ENCODE data around the gene CLPTM1.
"Not testable (repeated sequence)": the region's sequence is repeated elsewhere in the genome, so short reads cannot be mapped to it uniquely, and the experiment has no call there.

Gene CLPTM1, protein sequence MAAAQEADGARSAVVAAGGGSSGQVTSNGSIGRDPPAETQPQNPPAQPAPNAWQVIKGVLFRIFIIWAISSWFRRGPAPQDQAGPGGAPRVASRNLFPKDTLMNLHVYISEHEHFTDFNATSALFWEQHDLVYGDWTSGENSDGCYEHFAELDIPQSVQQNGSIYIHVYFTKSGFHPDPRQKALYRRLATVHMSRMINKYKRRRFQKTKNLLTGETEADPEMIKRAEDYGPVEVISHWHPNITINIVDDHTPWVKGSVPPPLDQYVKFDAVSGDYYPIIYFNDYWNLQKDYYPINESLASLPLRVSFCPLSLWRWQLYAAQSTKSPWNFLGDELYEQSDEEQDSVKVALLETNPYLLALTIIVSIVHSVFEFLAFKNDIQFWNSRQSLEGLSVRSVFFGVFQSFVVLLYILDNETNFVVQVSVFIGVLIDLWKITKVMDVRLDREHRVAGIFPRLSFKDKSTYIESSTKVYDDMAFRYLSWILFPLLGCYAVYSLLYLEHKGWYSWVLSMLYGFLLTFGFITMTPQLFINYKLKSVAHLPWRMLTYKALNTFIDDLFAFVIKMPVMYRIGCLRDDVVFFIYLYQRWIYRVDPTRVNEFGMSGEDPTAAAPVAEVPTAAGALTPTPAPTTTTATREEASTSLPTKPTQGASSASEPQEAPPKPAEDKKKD

DNA sequence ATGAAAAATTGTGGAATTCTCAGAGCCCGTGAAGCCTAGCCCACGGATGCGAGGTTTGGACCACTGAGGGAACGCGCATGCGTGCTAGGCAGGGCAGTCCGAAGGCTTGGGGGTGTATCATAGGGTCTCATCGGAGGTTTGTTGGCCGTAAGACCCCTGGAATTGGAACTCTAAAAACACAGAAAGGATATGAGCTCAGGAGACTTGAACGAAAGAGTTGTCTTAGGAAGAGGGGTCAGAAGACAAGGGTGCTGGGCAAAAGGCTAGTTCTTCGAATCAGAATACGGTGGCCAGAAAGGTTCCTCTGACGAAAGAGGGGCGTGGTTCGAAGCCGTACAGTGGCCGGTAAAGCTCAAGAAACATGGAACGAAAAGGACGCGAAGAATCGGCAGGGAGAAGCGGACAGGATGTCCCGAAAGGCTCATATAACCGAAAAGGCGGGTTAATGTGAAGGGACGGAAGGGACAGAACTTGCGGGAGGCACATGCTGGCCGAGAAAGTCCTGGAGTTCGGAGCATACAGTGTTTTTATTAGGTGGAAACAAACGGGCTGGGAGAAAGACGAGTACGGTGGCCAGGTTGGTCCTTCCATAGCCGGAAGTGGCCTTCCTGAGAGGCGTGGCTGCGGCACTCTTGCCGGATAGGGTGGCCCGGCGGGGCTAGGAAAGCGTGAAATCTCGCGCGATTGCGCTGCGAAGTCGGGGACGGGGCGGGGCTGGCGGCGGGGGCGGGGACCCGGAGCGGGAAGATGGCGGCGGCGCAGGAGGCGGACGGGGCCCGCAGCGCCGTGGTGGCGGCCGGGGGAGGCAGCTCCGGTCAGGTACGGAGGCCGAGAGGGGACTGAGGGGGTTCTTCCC lies at the start of gene CLPTM1:
CLPTM1 (plus strand) TSS at position 732 of the 856 bp plus-strand sequence; CDS start at position 748, 16 bp downstream.
- peak; percentile 96 for DNase-seq

DNA sequence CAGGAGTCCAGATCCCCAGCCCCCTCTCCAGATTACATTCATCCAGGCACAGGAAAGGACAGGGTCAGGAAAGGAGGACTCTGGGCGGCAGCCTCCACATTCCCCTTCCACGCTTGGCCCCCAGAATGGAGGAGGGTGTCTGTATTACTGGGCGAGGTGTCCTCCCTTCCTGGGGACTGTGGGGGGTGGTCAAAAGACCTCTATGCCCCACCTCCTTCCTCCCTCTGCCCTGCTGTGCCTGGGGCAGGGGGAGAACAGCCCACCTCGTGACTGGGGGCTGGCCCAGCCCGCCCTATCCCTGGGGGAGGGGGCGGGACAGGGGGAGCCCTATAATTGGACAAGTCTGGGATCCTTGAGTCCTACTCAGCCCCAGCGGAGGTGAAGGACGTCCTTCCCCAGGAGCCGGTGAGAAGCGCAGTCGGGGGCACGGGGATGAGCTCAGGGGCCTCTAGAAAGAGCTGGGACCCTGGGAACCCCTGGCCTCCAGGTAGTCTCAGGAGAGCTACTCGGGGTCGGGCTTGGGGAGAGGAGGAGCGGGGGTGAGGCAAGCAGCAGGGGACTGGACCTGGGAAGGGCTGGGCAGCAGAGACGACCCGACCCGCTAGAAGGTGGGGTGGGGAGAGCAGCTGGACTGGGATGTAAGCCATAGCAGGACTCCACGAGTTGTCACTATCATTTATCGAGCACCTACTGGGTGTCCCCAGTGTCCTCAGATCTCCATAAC lies 49.6 kb upstream of the CLPTM1 start, which contains the start of gene APOE:
APOE (plus strand) TSS at position 360 of the 724 bp plus-strand sequence. CDS start 829 bp downstream, outside the sequence.
- DNase-seq, result no peak

DNA sequence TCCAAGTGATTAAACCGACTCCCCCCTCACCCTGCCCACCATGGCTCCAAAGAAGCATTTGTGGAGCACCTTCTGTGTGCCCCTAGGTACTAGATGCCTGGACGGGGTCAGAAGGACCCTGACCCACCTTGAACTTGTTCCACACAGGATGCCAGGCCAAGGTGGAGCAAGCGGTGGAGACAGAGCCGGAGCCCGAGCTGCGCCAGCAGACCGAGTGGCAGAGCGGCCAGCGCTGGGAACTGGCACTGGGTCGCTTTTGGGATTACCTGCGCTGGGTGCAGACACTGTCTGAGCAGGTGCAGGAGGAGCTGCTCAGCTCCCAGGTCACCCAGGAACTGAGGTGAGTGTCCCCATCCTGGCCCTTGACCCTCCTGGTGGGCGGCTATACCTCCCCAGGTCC lies 47.6 kb upstream of the CLPTM1 start:
- DNase-seq, result no peak

DNA sequence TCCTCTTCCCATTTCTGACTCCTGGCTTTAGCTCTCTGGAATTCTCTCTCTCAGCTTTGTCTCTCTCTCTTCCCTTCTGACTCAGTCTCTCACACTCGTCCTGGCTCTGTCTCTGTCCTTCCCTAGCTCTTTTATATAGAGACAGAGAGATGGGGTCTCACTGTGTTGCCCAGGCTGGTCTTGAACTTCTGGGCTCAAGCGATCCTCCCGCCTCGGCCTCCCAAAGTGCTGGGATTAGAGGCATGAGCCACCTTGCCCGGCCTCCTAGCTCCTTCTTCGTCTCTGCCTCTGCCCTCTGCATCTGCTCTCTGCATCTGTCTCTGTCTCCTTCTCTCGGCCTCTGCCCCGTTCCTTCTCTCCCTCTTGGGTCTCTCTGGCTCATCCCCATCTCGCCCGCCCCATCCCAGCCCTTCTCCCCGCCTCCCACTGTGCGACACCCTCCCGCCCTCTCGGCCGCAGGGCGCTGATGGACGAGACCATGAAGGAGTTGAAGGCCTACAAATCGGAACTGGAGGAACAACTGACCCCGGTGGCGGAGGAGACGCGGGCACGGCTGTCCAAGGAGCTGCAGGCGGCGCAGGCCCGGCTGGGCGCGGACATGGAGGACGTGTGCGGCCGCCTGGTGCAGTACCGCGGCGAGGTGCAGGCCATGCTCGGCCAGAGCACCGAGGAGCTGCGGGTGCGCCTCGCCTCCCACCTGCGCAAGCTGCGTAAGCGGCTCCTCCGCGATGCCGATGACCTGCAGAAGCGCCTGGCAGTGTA lies 46.9 kb upstream of the CLPTM1 start:
- DNase-seq, result no peak

DNA sequence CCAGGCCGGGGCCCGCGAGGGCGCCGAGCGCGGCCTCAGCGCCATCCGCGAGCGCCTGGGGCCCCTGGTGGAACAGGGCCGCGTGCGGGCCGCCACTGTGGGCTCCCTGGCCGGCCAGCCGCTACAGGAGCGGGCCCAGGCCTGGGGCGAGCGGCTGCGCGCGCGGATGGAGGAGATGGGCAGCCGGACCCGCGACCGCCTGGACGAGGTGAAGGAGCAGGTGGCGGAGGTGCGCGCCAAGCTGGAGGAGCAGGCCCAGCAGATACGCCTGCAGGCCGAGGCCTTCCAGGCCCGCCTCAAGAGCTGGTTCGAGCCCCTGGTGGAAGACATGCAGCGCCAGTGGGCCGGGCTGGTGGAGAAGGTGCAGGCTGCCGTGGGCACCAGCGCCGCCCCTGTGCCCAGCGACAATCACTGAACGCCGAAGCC lies 46.3 kb upstream of the CLPTM1 start:
- no peak for DNase-seq

GRCh38 chr19:44909775-44910174 lies 45.4 kb upstream of the CLPTM1 start:
- no peak for DNase-seq

- not testable (repeated sequence) for DNase-seq
Observed at GRCh38 chr19:44911896-44912295, 43.3 kb upstream of the CLPTM1 start.

DNA sequence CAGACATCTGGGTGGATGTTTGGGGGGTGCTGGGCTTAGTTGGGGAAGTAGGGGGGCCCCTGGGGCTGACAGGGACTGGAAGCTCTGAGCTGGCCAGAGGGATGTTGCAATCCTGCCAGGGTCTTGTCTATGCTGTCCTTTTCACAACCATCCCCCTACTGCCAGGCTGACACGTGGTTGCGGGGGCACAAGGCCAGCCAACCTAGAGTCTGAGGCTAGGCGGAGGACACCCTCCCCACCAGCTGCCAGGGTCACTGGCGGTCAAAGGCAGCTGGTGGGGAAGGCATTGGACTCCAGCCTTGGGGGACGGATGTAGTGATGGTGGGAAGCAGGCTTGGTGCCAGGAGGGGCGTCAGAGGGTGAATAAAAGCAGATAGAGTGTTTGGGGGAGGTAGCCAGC lies 42.3 kb upstream of the CLPTM1 start:
- DNase-seq, result no peak

DNA sequence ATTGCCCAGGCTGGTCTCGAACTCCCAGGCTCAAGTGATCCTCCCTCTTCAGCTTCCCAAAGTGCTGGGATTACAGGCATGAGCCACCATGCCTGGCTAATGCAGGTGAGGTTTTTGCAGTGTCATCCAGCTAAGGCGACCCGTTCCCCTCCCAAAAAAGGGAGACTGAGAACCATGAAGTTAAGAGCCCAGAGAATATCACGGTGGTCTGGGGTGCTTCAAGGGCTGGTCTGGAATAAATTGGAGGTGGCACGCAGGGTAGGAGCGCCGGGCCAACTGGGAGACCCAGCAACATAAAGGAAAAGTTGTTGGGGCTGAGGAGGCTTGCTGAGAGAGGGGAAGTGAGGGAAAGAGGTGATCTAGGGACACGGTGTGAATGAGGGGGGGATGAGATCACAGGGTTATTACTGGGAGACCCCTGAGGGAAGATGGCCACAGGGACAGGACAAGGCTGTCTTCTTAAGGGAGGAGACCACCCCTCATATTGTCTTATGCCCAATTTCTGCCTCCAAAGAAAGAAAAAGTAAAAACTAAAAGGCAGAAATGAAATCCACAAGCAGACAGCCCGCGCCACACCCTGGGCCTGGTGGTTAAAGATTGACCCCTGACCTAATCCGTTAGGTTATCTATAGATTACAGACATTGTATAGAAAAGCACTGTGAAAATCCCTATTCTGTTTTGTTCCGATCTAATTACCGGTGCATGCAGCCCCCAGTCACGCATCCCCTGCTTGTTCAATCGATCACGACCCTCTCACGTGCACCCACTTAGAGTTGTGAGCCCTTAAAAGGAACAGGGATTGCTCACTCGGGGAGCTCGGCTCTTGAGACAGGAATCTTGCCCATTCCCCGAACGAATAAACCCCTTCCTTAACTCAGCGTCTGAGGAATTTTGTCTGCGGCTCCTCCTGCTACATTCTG lies 41.4 kb upstream of the CLPTM1 start:
- not testable (repeated sequence) for DNase-seq

DNA sequence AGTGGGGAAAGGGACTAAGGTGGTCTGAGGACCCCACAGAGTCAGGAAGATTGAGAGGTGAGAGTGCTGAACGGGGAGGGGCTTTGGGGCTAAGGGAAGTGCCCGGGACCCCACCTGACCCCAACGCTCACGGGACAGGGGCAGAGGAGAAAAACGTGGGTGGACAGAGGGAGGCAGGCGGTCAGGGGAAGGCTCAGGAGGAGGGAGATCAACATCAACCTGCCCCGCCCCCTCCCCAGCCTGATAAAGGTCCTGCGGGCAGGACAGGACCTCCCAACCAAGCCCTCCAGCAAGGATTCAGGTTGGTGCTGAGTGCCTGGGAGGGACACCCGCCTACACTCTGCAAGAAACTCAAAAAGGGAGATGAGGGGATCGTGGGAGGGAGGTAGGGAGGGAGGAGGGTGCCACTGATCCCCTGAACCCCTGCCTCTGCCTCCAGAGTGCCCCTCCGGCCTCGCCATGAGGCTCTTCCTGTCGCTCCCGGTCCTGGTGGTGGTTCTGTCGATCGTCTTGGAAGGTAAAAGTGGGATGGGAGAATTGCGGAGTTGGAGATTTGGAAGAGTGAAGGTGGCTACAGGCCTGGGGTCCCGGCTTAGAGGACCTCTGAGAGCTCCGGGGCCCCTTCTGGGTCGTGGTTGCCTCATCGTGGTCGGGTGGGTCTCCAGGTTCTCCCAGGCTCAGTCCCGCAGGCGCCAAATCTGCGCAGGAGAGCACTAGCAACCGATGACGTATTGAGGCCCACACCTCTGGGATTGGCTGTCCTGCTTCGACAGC lies 40.6 kb upstream of the CLPTM1 start, which contains the start of gene APOC1:
APOC1 (plus strand) TSS at position 176 of the 774 bp plus-strand sequence; CDS start at position 460, 284 bp downstream.
- DNase-seq, result peak; percentile 81

- DNase-seq, result no peak
Observed at GRCh38 chr19:44924243-44924725, 30.9 kb upstream of the CLPTM1 start.

DNA sequence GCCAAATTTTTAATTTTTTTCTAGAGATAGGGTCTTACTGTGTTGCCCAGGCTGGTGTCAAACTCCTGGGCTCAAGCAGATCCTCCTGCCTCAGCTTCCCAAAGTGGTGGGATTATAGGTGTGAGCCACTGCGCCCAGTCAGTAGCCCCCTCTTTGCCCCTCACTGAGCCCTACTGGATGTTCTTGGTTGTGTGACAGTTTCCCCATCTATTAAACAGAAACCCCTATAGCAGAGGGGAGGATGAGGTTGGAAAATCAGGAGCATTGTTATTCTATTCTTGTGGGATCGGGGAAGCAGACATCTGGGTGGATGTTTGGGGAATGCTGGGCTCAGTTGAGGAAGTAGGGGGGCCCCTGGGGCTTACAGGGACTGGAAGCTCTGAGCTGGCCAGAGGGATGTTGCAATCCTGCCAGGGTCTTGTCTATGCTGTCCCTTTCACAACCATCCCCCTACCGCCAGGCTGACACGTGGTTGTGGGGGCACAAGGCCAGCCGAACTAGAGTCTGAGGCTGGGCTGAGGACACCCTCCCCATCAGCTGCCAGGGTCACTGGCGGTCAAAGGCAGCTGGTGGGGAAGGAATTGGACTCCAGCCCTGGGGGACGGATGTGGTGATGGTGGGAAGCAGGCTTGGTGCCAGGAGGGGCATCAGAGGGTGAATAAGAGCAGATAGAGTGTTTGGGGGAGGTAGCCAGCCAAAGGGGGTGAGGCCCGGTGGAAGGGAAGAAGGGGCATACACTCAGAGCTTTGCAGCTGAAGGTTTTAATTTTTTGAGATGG lies 29.9 kb upstream of the CLPTM1 start:
- DNase-seq, result peak; percentile 53

DNA sequence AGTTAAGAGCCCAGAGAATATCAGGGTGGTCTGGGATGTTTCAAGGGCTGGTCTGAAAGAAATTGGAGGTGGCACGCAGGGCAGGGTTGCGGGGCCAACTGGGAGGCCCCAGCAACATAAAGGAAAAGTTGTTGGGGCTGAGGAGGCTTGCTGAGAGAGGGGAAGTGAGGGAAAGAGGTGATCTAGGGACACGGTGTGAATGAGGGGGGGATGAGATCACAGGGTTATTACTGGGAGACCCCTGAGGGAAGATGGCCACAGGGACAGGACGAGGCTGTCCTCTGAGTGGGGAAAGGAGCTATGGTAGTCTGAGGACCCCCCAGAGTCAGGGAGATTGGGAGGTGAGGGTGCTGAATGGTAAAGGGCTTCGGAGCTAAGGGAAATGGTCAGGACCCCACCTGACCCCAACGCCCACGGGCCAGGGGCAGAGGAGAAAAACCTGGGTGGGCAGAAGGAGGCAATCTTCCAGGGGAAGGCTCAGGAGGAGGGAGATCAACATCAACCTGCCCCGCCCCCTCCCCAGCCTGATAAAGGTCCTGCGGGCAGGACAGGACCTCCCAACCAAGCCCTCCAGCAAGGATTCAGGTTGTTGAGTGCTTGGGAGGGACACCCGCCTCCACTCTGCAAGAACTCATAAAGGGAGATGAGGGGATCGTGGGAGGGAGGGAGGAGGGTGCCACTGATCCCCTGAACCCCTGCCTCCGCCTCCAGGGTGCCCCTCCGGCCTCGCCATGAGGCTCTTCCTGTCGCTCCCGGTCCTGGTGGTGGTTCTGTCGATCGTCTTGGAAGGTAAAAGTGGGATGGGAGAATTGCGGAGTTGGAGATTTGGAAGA lies 28.7 kb upstream of the CLPTM1 start:
- not testable (repeated sequence) for DNase-seq

DNA sequence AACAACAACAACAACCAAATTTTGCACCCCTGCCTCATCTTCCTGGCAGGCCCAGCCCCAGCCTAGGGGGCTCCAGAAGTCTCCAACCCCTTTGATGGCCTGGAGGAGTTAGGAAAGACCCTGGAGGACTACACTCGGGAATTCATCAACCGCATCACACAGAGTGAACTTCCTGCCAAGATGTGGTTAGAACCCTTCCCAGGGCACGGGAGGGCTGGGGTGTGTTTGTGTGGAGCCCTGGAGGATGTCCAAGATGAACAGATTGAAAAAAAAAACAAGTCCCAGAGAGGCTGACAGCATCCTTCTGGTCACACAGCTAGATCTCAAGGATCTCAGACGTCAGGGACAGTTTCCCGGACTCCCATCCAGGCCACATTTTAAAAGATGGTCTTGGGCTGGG lies 27.4 kb upstream of the CLPTM1 start:
- DNase-seq, result peak; percentile 64

GRCh38 chr19:44930088-44930487 lies 25.1 kb upstream of the CLPTM1 start:
- DNase-seq, result no peak

DNA sequence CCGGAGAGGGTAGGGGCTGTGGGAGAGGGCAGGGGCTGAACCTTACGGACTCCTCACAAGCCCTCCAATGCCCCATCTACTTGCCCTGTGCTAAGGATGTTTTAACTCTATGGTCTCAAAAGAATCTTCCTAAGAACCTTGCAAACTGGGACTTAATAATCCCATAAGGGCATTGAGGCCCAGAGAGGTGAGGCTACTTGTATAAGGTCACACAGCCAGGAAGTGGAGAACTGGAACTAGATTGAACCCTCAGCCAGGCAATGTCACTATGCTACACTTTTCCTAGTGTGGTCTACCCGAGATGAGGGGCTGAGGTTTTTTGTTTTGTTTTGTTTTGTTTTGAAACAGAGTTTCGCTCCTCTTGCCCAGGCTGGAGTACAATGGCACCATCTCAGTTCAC lies 23.6 kb upstream of the CLPTM1 start:
- DNase-seq, result no peak

GRCh38 chr19:44939668-44940067 lies 15.5 kb upstream of the CLPTM1 start:
- no peak for DNase-seq
